ELF-1 (cell line): ENCODE data around the gene MED25.

Experiments
- DNase-seq: peaks from one replicate; pipeline ENCODE4 v3.0.0-alpha.2; 2016; ENCODE audit warnings: low read depth, low spot score

MED25 gene

DNA sequence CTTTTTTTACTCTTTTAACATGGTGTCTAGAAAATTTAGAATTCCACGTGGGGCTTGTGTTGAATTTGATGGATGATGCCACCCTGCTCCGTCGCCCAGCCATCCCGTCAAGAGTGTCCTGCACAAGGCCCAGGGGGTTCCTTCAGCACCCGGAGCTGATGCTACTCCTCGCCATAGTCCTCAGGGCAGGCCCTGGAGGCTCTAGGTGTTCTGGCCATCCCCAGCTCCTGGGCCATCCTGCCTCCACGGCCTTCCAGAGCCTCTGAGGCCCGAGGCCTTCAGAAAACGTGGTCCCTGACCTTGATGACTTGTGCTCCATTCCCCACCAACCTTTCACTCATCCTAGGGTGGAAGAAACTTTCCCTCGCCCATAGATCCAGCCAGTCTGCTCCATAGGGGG, 55.7 kb downstream of the MED25 start:
- no peak for DNase-seq

GRCh38 chr19:49874503-49875157, 56.5 kb downstream of the MED25 start:
- no peak for DNase-seq

- no peak for DNase-seq
Observed at GRCh38 chr19:49875177-49875576, 57.1 kb downstream of the MED25 start.

- peak; percentile 69 for DNase-seq
Observed at GRCh38 chr19:49875857-49876421, 57.9 kb downstream of the MED25 start.

GRCh38 chr19:49876422-49877019, 58.4 kb downstream of the MED25 start:
- DNase-seq = peak; percentile 99

DNA sequence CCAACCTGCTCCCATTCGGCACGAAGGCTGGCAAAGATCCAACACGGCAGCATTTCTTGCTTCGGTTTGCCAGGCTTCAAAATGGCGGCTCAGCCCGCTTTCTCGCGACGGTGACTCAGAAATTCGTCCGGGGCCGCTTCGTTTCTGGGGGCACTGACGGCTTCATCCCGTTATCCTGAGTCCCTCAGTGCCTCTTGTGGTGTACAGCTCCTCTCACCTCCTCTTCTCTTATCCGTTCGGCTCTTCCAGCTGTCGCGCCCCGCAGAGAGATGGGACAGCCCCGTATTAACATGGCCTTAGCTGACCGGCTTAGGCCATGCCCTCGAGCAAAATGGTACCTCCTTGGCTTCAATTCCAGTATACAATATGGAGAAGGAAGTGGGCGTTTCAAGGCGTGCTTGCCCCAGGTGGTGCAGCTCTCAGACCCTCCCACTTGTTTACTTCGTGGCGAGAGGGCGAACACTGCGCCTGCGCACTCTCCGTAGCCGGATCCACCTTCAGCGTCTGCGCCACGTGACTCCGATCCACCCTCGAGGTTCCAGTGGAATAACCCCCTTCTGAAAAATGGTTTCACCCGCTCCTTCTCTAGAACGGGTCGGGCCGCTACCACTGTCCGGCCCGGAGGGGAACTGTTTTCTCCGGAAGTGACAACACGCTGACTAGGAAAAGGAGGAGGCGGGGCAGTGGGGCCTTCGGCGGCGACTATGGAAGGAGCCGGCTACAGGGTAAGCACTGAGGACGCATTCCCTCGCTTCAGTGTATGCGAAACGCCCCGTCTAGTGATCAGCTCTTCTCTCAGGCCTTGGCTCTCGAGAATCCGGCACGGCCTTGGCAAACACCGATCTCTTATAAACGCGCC, 59.2 kb downstream of the MED25 start, which contains the start of the genes AKT1S1 and TBC1D17:
TSS of gene AKT1S1 (minus strand) at position 336 of the 859 bp plus-strand sequence. CDS start 4,060 bp downstream, outside the sequence.
TSS of gene TBC1D17 (plus strand) at position 683 of the 859 bp plus-strand sequence. CDS start at position 705, 22 bp downstream.
- peak; percentile 100 for DNase-seq

- DNase-seq = peak; percentile 97
Observed at GRCh38 chr19:49877879-49878743, 60.0 kb downstream of the MED25 start.

GRCh38 chr19:49878744-49879070, 60.6 kb downstream of the MED25 start:
- DNase-seq = no peak

GRCh38 chr19:49879243-49879963, 61.3 kb downstream of the MED25 start:
- DNase-seq = no peak

DNA sequence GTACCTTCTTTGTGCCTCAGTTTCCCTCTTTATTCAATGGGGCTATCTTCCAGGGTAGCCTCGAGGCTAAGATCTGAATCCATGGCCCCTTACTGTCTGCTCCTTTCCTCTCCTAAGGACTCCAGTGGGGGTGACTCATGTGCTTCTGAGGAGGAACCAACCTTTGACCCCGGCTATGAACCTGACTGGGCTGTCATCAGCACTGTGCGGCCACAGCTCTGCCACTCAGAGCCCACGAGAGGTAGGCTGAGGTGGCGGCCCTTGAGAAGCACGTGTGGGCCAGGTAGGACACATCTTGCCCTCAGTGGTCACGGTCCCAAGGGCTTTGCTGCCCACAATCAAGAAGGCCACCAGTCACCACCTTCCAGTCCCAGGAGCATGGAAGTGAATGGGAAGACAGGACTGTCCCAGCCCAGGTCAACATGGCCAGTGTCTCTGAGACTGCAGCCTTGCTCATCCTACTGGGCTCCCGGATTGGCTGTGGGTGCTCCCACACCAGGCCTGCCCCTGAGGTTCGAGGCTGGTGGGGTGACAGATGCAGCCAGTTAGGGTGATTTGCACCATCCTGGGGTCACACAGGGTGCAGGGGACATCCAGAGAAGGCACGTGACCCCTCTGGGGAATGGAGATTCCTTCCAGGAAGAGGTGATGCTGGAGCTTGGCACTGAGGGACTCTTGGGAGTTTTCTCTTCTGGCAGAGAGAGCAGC, 62.2 kb downstream of the MED25 start:
- no peak for DNase-seq

DNA sequence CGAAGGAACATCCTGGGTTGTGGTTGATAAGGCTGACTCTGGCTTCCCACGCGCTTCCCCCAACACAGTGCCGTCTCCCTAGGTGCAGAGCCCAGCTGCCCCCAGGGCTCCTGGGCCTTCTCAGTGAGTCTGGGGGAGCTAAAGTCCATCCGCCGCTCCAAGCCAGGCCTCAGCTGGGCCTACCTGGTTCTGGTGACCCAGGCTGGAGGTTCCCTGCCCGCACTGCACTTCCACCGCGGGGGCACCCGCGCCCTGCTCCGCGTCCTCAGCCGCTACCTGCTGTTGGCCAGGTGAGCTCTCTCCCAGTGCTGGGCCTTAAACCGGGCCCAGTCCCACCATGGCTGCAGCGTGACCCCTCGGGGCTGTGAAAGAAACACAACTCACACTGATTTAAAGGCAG, 63.1 kb downstream of the MED25 start:
- no peak for DNase-seq

- DNase-seq = peak; percentile 62
Observed at GRCh38 chr19:49881672-49882394, 63.7 kb downstream of the MED25 start.

DNA sequence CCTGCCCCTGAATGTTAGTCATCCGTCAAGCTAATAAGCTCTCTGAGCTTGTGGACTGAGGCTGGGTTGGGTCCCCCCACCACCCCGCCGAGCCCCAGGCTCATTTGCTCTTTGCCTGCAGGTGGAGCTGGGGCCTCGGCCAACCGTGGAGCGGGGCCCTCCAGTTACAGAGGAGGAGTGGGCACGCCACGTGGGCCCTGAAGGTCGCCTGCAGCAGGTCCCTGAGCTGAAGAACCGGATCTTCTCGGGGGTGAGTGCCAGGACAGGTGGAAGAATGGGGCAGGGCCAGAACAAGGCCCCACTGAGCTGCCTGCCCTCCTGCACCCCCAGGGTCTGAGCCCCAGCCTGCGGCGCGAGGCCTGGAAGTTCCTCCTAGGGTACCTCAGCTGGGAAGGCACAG, 64.6 kb downstream of the MED25 start:
- DNase-seq = no peak

- DNase-seq = no peak
Observed at GRCh38 chr19:49883094-49883493, 65.0 kb downstream of the MED25 start.

- DNase-seq = no peak
Observed at GRCh38 chr19:49884109-49884508, 66.0 kb downstream of the MED25 start.

DNA sequence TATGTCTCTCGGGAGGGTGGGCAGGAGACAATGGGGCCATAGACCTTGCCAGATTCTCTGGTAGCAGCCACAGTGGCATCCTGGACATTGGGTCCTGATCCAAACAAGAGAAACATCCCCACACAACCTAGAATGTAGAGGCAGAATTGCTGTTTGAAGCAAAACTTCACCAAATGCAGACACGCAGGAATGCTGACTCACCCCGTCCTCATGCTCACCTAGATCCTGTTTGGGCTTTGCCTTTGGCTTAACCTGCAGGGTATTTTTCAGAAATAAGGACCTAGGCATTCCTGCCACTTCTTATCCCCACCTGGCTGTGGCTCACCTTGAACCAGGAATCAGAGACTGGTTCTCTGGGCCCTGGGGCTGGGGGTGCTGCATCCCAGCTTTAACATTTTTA, 66.7 kb downstream of the MED25 start:
- no peak for DNase-seq
